Upper lobe of right lung (tissue), 1 donor: Measurements from ENCODE around the gene NTHL1. TPM values are rescaled to one million over a fixed set of nuclear protein-coding genes. Genes with fewer than 3 reads are reported as not detected.
A peak's percentile ranks its signal among the peaks of the same experiment; 100 is the strongest.

Source experiments
- ATAC-seq: fragments of 200-7000 bp; cut with Tn5 transposase; one replicate; pipeline ENCODE4 v1.9.1; 2020; ENCODE audit warnings: mild to moderate bottlenecking, moderate library complexity
- DNase-seq: peaks from one replicate; pipeline ENCODE4 v3.0.0-alpha.2; 2020
- H3K27ac ChIP-seq: fragments of 200-600 bp; one replicate; pipeline ENCODE4 v1.8.0; 2022
- H3K27me3 ChIP-seq: fragments of 200-600 bp; one replicate; pipeline ENCODE4 v1.8.0; 2022; ENCODE audit warnings: mild to moderate bottlenecking
- H3K36me3 ChIP-seq: fragments of 200-600 bp; one replicate; pipeline ENCODE4 v1.8.0; 2022
- H3K4me1 ChIP-seq: fragments of 200-600 bp; one replicate; pipeline ENCODE4 v1.8.0; 2022
- H3K4me3 ChIP-seq: fragments of 200-600 bp; one replicate; pipeline ENCODE4 v1.8.0; 2022; ENCODE audit warnings: mild to moderate bottlenecking
- H3K9me3 ChIP-seq: fragments of 200-600 bp; one replicate; pipeline ENCODE4 v1.8.0; 2022
- intact Hi-C: fragments of 100-400 bp; cut with DNase I; formaldehyde crosslinking; loops from one replicate; pipeline ENCODE4 v1.11.0; 2022
- total RNA-seq: library from RNA; stranded (reverse); fragmentation: NEBNext Ultra II Directional; extraction: Animal tissue kit (Norgen Biotek cat#: 25700); gene quantifications from one replicate; pipeline ENCODE4 v1.2.1, GENCODE V29; 2021
- TF ChIP-seq, protein P1 (sequence below): fragments of 200-600 bp; IDR thresholded peaks from one replicate; pipeline ENCODE4 v1.8.0; 2022; ENCODE audit warnings: antibody characterized with exemption
- donor health status: DM: no; HTN: yes; CAD: no; lungs with severe emphysema.

The NTHL1 gene
- total RNA-seq, 1 donor from 2014 or later: 26.4 TPM

DNA sequence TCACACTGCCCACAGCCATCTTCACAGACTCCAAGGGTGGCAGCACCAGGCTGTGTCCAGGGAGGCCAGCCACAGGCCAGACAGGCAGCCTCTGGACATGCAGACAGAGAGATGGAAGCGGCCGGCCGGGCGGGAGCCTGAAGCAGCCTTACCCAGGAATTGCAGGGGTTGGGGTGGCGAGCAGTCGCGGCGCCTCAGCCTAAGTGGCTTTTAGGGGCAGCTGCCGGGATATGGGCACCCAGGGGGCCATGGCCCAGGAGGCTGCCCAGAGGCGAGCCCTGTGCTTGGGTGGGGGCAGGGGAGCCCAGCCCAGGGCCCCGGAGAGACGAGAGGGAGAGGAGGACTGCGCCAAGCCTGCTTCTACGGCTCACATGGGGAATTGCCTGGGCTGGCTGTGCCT is 22.4 kb downstream of the NTHL1 start:
- ATAC-seq (no peak), DNase-seq (no peak)
- peaks cover 52% of the 10 kb centered on the region for H3K4me1 ChIP-seq

DNA sequence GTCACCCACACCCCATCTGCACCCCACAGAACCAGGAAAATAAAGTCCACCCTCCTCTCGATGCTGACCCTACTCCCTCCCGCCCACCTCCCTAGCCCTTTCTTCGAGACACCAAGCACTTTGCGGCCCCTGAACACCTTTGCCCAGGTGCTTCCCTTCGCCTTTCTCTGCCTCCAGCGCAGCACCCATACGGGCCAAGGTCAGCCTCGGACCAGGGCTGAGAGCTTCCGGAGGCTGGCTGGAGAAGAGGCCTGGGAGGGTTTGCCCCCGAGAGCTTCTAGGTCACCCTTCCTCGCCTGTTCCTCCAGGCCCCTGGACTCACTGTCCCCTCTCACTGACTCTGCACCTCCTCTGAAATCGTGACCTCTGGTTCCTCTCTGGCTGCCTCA is 23.6 kb downstream of the NTHL1 start:
- H3K27me3 ChIP-seq: peaks cover 30% of the 10 kb centered on the region
- peaks cover 50% of the 10 kb centered on the region for H3K4me1 ChIP-seq
- H3K27ac ChIP-seq: peak overlapping the region; percentile 82
- no peak for ATAC-seq
- TF ChIP-seq, protein P1, sequence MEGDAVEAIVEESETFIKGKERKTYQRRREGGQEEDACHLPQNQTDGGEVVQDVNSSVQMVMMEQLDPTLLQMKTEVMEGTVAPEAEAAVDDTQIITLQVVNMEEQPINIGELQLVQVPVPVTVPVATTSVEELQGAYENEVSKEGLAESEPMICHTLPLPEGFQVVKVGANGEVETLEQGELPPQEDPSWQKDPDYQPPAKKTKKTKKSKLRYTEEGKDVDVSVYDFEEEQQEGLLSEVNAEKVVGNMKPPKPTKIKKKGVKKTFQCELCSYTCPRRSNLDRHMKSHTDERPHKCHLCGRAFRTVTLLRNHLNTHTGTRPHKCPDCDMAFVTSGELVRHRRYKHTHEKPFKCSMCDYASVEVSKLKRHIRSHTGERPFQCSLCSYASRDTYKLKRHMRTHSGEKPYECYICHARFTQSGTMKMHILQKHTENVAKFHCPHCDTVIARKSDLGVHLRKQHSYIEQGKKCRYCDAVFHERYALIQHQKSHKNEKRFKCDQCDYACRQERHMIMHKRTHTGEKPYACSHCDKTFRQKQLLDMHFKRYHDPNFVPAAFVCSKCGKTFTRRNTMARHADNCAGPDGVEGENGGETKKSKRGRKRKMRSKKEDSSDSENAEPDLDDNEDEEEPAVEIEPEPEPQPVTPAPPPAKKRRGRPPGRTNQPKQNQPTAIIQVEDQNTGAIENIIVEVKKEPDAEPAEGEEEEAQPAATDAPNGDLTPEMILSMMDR: no peak
- intact Hi-C loops: loop anchor here (5.0 kb wide), 1 partner anchor 118 kb away; no protein-coding TSS in a partner anchor
- H3K4me3 ChIP-seq: peak overlapping the region; percentile 41
- H3K36me3 ChIP-seq: no peaks in the 10 kb centered on the region
- H3K9me3 ChIP-seq: no peaks in the 10 kb centered on the region
- no peak for DNase-seq

More for the DNA sequence above, 22.4 kb downstream of the NTHL1 start:
- Histone ChIP-seq H3K27me3 (peaks cover 18% of the 10 kb centered on the region), H3K27ac (peak overlapping the region; percentile 6), H3K4me3 (no peak overlapping the region), H3K9me3 (no peaks in the 10 kb centered on the region), H3K36me3 (peaks cover 8% of the 10 kb centered on the region)
- TF ChIP-seq, protein P1: no peak
- intact Hi-C loops: no loop called here

DNA sequence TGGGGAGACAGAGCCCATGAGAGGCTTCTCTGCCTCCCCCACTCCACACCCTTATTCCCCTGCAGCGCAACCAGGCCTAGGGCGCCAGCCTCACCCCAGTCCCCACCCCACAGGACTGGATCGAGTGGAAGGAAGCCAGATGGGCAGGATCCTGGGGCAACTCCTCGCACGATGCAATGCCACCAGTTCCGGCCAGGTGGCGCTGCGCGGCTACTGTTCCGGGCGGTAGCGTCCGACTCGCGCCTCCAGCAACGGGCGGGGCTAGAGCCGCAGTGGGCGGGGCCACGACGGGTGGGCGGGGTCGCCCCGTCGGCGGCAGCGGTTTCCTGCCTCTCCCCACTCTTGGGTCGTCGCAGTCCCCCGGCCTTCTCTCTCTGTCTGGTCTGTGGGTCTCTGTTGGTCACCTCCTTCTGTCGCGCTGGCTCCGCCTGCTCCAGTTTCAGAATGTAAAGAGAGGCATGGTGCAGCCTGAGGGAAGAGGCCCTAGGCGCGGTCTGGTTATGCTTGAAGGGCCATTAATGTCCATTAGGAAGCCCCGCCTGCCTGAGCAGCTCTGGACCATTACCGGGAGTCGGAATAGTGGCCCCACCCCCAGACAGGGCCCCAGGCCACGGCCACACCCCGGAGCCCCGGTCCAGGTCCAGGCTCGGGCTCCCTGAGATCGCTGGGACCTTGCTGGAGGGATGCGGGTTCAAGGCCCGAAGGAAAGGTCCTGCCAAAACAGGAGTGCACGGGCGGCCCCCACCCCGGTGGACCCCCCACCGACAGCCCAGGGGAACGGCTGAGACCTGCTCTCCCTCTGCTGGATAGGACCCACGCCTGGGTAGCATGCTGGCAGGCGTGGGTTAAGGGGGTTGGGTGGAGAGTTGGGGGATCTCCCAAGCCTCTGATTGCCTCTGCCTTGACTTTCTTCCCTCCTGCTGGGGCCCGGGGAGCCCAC is 24.3 kb downstream of the NTHL1 start:
- DNase-seq (peak; percentile 96), ATAC-seq (peak; percentile 94)
- H3K9me3 ChIP-seq: no peaks in the 10 kb centered on the region
- peak overlapping the region; percentile 82 for H3K27ac ChIP-seq
- intact Hi-C loops: loop anchor here (5.0 kb wide), 1 partner anchor 119 kb away; no protein-coding TSS in a partner anchor
- no peaks in the 10 kb centered on the region for H3K36me3 ChIP-seq
- peaks cover 35% of the 10 kb centered on the region for H3K27me3 ChIP-seq
- H3K4me1 ChIP-seq: peaks cover 46% of the 10 kb centered on the region
- TF ChIP-seq, protein P1: peak; percentile 98
- H3K4me3 ChIP-seq: peak overlapping the region; percentile 41

DNA sequence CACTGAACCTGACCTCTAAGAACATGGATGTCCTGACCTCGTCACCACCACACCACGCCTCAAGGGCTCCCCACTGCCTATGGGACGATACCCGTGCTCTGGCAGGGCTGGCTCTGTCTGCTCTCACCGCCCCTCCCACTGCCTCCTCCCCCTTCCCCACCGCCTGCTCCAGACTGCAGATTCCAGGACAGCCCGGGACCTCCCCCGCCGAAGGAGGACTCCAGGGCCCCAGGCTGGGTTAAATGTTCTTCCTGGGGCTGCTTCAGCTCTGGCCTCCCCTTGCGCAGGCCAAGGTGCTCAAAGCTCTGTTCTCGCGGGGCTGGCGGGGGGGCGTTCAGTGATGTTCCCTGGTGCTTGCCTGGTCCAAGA is 24.9 kb downstream of the NTHL1 start:
- Histone ChIP-seq H3K4me1 (peaks cover 41% of the 10 kb centered on the region), H3K36me3 (no peaks in the 10 kb centered on the region), H3K27ac (no peak overlapping the region), H3K9me3 (no peaks in the 10 kb centered on the region), H3K27me3 (peaks cover 35% of the 10 kb centered on the region), H3K4me3 (peak overlapping the region; percentile 41)
- no peak for DNase-seq
- intact Hi-C loops: loop anchor here (5.0 kb wide), 1 partner anchor 120 kb away; no protein-coding TSS in a partner anchor
- TF ChIP-seq, protein P1: no peak
- ATAC-seq: peak; percentile 0

DNA sequence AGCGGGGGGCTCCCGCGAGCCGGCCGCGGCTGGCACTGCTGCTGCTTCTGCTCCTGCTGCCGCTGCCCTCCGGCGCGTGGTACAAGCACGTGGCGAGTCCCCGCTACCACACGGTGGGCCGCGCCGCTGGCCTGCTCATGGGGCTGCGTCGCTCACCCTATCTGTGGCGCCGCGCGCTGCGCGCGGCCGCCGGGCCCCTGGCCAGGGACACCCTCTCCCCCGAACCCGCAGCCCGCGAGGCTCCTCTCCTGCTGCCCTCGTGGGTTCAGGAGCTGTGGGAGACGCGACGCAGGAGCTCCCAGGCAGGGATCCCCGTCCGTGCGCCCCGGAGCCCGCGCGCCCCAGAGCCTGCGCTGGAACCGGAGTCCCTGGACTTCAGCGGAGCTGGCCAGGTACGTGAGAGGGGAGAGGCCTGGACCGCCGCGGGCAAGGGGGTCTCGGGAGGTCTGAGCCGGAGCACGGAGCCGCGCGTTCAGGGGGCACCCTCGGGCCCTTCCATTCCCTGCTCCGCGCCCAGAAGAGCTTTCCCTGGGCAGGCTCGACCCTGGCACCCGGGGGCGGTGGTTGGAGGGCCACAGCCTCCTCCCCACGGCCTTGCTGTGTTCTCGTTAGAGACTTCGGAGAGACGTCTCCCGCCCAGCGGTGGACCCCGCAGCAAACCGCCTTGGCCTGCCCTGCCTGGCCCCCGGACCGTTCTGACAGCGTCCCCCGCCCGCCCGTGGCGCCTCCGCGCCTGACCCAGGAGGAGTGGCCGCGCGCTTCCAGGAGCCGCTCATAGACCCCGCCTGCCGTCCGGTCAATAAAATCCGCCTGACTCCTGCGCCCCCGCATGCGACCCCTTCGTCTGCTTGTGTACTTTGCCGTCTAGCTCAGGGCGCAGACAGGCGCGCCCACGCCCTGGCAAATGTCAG is 27.5 kb downstream of the NTHL1 start:
- Histone ChIP-seq H3K4me3 (no peak overlapping the region), H3K27ac (no peak overlapping the region), H3K4me1 (peaks cover 29% of the 10 kb centered on the region), H3K27me3 (peaks cover 39% of the 10 kb centered on the region), H3K9me3 (no peaks in the 10 kb centered on the region), H3K36me3 (no peaks in the 10 kb centered on the region)
- DNase-seq (no peak), ATAC-seq (no peak)
- TF ChIP-seq, protein P1: no peak
- intact Hi-C loops: loop anchor here (5.0 kb wide), 1 partner anchor 122 kb away; no protein-coding TSS in a partner anchor
